ENCODE data around the gene MX2.
"Not testable (repeated sequence)": the region's sequence is repeated elsewhere in the genome, so short reads cannot be mapped to it uniquely, and the experiment has no call there.

Gene MX2

DNA sequence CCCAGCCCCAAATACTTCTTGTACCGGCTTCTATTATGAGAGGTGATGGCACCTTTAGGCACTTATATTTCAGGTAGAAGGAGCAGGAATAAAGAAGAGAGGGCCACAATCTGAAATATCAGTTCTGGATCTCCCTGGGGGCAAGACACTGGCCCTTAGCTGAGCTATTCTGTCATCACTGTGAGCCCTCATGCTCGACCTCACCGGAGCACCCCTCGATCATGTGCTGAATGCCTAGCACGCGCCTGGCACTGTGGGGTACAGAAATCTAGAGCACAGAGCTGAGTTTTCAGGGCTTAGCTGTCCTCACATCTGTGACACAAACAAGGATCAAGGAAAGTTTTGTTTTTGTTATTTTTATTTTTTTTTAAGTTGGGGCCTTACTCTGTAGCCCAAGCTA is 56.6 kb downstream of the MX2 start:
- DNase-seq (ENCODE audit: low read depth in 2 of 2), result no peak

DNA sequence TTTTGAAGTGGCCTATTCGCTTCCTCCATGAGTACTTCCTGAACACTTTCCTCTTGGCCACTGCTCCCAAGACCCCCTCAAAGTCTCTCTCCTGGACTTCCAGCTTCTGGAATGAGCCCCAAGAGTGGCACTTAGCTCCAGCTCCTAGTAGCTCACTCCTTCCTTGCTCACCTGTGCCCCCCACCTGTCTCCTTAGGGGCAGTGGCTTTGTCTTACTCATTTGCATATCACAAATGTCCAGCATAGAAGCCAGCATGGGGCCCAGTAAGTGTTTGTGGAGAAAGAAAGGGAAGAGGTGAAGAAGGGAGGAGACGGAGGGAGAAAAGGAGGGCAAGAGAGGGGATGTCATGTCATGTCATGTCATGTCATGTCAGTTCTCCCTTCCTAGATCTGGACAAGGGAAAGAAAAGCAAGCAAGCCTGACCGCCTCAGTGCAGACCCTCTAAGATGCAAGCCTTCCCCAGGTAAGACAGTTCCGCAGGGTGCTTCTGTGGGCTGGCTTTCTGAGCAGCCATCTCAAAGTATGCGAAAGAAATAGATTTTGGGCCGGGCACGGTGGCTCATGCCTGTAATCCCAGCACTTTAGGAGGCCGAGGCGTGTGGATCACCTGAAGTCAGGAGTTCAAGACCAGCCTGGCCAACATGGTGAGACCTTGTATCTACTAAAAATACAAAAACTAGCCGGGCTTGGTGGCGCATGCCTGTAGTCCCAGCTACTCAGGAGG is 57.3 kb downstream of the MX2 start:
- no peak for DNase-seq (ENCODE audit: low read depth in 2 of 2)

DNA sequence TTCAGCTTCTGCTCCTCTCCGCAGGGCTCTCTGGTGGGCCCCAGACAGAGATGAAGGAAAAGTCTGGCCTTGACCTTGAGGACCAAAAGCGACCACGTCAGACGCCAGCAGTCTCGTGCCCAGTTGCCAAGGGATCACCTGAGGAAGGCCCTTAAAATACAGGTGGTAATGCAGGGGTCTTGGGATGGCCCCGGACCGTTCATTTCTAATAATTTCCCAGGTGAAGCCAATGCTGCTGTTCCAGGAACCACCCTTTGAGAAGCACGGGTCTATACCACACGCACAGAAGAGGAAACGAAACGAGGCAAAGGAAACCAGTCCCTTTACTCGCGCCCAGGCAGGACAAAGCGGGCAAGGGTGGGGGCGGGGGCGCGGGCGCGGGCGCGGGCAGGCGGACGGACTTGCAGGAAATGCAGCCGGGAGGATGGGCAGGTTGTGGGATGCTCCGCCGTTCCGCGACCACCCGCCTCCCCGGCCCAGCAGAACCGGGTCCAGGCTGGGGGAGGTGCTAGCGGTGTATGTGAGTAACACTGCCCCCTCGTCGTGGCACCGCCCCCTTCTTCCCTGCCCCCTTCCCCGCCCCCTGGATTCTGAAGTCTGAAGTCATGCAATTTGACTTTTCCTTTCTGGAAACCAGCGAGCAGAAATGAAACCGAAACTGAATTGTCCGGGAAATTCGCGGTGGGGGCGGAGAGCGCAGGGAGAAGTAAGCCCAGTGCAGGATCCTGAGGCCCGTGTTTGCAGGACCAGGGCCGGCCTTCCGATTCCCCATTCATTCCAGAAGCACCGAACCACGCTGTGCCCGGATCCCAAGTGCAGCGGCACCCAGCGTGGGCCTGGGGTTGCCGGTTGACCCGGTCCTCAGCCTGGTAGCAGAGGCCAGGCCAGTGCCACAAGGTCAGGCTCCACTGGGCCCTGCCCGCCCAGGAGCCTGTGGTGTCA is 58.4 kb downstream of the MX2 start:
- DNase-seq (ENCODE audit: low read depth in 2 of 2), result peak in 1 of 2 donors; percentile 27

DNA sequence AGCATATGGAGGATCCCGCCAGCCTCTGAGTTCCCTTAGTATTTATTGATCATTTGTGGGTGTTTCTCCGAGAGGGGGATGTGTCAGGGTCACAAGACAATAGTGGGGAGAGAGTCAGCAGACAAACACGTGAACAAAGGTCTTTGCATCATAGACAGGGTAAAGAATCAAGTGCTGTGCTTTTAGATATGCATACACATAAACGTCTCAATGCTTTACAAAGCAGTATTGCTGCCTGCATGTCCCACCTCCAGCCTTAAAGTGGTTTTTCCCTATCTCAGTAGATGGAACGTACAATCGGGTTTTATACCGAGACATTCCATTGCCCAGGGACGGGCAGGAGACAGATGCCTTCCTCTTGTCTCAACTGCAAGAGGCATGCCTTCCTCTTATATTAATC is 59.2 kb downstream of the MX2 start:
- not testable (repeated sequence) for DNase-seq (ENCODE audit: low read depth in 2 of 2)

DNA sequence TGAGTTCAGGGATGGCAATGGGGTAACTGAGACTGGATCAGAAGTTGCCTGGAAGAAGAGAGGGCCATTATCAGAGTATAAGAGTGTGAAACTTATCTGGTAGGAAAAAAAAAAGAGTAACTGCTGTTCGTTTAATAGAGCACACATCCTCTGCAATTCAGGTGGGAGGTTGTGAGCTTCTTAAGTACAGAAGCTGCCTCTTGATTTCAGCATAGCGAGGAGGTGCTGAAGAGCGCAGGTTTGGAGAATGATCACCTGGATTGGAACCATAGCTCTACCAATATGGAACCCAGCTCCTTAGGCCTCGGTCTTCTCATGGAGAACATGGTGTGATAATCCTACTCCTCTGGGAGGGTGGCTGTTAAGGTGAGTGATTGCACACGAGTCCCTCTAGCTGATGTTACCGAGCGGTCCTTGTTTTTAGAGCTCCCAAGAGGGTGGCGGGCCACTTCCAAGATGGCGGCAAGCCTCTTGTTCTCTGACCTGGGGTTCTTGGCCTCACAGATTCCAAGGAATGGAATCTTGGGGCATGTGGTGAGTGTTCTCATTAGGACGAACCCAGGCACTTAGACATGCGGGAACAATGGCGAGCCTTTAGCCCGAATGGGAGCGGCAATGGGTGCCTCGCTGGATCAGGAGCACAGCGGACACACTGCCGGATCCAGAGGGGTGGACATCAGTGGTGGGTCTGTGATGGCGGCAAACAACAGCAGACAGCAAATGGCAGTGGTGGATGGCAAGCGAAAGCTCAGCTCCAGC is 60.9 kb downstream of the MX2 start:
- no peak for DNase-seq (ENCODE audit: low read depth in 2 of 2)

DNA sequence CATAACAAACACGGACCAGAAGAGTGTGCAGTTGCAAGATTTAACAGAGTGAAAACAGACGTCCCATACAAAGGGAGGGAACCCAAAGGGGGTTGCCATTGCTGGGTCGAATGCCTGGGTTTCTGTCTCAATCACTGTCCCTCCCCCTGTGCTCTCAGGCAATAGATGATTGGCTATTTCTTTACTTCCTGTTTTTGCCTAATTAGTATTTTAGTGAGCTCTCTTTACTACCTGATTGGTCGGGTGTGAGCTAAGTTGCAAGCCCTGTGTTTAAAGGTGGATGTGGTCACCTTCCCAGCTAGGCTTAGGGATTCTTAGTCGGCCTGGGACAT is 61.4 kb downstream of the MX2 start:
- DNase-seq (ENCODE audit: low read depth in 2 of 2), result not testable (repeated sequence)

DNA sequence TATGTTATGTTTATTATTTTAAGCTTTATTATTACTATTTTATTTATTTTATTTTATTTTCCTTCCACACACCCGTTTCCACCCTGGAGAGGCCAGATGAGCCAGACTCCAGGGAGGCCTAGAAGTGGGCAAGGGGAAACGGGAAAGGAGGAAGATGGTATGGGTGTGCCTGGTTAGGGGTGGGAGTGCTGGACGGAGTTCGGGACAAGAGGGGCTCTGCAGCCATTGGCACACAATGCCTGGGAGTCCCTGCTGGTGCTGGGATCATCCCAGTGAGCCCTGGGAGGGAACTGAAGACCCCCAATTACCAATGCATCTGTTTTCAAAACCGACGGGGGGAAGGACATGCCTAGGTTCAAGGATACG is 63.7 kb downstream of the MX2 start:
- no peak for DNase-seq (ENCODE audit: low read depth in 2 of 2)

DNA sequence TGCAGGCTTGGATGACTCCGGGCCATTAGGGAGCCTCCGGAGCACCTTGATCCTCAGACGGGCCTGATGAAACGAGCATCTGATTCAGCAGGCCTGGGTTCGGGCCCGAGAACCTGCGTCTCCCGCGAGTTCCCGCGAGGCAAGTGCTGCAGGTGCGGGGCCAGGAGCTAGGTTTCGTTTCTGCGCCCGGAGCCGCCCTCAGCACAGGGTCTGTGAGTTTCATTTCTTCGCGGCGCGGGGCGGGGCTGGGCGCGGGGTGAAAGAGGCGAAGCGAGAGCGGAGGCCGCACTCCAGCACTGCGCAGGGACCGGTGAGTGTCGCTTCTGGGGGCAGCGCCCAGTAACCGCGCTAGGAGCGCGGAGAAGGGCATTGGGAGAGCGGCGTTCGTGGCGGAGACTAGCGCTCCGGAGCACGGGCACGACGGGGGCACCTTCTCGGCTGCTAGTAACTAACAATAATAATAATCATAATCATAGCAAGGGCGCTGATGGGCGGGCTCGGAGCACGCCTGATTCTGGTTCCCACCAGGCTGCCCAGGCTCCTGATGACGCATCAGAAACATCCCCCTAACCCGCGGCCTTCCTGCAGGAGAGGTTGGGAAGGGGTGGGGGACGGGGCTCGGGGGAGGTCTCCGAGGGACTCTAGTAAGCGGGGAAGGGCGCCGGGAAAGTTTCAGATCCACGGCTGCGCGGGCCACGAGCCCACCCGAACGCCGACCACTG is 64.3 kb downstream of the MX2 start, which contains the start of gene MX1:
Gene MX1, plus strand, starts transcription at position 286 of the 722 bp plus-strand sequence. CDS start 5,832 bp downstream, outside the sequence.
- DNase-seq (ENCODE audit: low read depth in 2 of 2), result peak; percentile 80 to 82

DNA sequence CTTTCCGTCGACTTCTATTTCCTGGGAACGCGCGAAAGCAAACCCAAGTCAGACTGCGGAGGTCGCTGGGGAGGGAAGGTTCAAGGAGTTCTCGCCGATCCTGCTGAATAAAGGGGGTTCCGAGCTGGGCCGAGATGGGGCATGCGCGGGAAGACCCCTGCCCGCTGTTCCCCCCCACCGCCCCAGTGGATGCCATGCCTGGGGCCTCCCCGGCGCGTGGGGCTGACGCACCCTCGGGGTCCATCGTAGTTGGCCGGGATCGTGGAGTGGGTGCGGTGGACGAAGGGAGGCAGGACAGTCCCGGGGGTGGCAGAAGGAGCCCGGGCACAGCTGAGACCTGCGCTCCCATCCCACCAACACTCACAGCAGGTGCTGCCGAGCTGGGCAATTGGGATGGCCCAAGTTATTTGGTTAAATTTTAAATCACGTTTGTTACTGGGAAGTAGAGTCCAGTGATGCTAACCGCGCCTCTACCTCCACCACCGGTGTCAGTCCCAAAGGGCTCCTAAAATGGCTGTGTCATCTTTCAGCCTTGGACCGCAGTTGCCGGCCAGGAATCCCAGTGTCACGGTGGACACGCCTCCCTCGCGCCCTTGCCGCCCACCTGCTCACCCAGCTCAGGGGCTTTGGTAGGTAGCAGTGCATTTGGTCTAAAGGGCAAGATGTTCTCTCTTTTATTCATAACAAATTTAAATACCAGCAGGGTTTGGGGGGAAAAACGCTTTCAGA is 65.0 kb downstream of the MX2 start:
- DNase-seq (ENCODE audit: low read depth in 2 of 2), result no peak

DNA sequence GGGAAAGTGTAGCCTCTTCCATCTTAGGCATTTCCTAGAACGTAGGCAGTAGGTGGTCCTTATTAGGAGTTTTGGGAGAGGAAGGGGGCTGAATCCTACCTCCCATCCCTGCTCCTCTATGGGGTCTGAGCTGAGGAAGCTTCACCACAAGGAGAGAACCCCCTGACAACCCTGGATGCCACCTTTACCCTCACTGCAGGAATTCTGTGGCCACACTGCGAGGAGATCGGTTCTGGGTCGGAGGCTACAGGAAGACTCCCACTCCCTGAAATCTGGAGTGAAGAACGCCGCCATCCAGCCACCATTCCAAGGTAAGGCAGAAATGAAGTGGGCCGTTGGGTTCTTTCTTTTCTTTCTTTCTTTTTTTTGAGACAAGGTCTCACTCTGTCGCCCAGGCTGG is 65.7 kb downstream of the MX2 start:
- no peak for DNase-seq (ENCODE audit: low read depth in 2 of 2)

DNA sequence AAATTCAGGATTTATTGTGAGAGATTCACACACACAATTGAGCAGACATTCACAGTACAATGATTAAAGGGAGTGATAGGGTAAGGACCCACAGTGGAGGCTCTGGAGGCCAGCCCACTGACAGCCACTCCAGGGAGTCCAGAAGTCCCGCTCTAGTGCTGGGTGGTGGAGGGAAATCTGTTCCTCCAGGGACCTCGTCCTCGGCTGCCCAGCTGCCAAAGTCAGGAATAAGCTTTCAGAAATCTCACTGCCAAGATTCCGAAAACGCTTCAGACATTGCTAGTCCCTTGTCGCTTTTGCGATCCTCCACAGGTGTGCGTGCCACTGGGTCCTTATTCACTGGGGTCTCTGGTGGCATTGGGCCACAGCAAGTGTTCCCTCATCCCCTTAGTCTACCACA is 66.5 kb downstream of the MX2 start:
- no peak for DNase-seq (ENCODE audit: low read depth in 2 of 2)

DNA sequence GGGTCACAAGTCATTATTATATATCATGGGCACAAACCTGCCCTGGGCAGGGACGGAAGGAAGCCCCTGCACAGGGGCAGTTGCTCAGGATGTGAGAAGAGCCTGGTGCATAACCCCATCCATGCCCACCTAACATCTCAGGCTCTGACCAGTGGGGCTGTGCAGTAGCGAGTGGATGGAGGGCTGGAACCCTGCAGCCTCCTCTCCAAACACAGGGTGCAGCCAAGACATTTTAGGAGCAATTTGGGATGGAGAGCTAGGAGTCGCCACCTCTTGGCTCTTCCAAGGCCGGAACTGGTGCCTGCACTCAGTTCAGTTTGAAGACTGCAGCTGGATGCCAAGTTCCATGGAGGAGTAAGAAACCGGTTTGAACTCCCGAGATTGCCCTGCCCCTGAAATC is 67.0 kb downstream of the MX2 start:
- DNase-seq (ENCODE audit: low read depth in 2 of 2), result no peak

DNA sequence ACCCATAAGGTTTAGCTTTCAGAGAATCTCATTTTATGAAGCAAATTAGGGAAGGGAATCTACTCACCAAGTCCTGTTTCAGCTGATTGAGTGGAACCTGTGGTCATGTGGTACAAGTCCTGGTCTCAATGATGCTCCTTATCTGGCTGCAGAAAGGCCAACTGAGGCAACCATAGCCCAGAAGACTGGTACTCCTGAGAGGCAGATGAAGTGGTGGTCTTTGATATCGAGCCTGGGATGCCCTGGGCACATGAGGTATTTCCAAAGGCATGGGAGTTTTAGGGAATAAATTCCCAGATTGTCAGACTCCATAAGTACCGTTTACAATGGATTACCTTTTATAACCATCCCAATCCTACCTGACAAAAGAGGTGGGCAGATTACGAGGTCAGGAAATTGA is 67.5 kb downstream of the MX2 start:
- no peak for DNase-seq (ENCODE audit: low read depth in 2 of 2)

DNA sequence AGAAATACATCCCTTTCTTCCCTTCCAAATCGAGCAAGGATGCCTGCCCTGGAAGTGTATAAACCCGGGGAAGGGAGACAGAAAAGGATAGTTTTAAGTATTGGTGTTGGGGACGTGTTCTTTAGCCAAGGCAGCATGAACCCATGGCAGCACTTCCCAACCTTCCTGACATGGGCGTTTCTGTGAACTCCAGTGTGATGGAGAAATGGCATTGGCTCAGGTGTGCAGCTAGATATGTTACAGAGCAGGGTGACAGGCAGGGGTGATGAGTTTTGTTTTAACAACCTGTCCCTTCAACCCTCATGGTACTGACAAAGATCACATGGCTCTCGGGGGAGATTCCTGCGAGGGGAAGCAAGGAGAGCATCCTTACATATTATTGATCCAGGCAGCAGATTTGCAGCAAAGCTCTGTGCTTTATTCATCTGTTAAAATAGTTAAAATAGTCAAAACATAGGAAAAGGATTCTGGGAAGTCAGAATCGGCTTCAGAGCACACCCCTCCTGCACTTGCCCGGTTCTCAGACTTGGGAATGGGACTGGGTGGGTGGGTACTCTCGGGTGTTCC is 68.2 kb downstream of the MX2 start:
- no peak for DNase-seq (ENCODE audit: low read depth in 2 of 2)

DNA sequence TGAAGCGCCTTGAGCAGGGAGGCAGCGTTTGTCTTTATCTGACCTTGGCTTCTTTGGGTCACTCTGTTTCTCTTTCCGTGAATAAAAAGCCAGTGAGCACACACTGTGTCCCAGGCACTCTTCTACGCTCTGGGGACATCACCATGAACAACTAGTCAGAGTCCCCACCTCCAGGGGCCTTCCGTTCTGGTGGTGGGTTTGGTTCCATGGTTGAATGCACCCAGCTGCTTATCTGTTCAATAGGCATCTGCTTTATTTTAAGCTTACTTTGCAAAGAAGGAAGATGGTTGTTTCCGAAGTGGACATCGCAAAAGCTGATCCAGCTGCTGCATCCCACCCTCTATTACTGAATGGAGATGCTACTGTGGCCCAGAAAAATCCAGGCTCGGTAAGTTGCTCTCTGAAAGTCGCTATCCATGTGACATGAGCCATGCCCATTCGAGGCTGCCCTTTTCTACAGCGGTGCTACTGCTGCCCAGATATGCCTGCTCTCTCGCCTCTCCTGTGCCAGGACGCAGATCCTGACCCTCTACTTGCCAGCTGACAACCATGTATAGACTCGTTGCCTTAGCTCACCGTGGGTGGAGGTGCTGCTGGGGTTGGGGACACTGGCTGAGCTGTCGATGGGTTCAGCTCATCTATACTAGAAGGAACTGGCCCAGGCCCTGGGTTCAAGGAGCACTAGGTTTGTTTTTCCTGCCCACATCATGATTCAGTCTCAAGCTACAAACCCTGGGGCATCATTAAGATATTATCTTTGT is 70.1 kb downstream of the MX2 start:
- DNase-seq (ENCODE audit: low read depth in 2 of 2), result no peak

DNA sequence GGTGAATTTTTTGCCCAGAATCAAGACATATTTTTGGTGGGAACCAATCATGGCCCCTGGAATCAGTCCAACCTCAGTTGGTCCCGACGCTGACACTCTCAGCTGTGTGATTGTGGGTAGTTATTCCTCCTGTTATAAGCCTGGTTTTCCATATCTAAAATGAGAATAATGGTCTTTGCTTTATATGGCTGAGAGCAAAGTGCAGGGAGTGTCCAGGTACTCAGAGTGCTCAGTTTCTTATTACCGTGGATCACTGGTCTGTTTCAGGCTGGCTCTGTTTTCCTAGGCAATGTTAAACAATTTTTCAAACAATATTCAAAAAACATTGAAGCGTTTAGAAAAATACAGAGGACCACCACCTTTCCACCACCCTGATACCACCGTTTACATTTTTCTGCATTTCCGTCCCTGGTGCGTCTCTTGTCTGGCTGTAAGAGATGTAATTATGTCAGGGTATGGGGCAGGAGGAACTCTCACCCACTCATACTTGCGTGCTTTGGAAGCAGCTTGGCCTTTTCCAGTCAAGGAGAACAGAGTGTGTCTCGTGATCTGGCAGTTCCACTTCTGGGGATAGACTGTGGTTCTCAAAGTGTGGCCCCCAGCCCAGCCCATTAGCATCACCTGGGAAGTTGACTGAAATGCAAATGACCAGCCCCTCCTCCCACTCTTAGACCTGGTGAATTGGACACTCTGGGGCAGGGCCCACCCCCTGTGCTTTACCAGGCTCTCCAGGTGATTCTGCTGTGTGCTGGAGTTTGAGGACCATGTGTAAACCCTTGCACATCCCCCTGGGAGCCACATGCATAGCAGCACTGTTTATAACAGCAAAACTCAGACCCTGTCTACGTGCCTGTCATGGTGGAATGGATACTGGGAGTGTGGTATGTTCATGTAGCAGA is 71.0 kb downstream of the MX2 start:
- no peak for DNase-seq (ENCODE audit: low read depth in 2 of 2)

DNA sequence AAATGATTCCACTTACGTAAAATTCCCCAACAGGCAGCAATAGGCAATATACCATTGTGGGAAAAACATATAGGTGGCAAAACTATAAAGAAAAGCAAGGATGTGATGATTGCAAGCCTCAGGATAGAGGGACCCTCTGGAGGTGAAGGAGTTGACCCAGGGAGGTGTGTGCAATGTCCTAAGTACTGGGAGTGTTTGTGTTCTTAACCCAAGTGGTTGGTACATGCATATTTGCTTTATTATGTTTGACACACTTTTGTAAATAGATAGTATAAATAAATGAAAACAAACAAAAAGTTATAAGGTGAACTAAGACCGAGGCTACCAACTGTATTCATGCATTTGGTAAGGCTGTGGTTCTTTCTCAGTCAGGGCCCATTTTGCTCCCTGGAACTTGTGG is 71.7 kb downstream of the MX2 start:
- DNase-seq (ENCODE audit: low read depth in 2 of 2), result no peak

DNA sequence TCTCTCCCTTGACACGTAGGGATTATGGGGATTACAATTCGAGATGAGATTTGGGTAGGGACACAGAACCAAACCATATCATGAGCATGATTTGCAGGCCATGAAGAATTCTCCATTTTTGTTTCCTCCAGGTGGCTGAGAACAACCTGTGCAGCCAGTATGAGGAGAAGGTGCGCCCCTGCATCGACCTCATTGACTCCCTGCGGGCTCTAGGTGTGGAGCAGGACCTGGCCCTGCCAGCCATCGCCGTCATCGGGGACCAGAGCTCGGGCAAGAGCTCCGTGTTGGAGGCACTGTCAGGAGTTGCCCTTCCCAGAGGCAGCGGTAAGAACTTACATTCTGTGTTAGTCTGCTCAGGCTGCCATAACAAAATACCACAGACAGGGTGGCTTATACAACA is 73.9 kb downstream of the MX2 start:
- no peak for DNase-seq (ENCODE audit: low read depth in 2 of 2)

DNA sequence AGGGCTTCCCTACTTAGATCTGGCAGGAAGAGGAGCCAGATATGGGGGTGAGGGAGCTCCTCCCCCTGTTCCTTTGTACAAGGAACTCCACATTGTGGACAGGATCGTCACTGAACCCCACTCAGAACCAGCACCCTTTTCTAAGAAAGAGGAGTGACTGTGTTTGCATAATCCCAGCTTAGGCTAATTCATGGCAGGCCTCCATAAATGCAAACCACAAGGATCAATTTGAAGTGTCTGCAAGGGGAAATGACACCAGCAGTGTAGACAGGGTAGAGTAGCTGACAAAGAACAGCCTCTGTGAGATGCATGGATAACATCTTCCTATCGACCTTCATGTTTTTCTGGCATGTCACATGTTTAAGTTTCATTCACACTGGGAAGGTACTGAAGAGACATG is 75.9 kb downstream of the MX2 start:
- no peak for DNase-seq (ENCODE audit: low read depth in 2 of 2)

Measured in stimulated activated CD4-positive, alpha-beta T cell treated with anti-CD3 and anti-CD28 coated beads, Interleukin-4, amount 100 ng/mL, for 48 hours (primary cell).